Measurements from ENCODE around the gene IGSF8. TPM values are rescaled to one million over a fixed set of nuclear protein-coding genes. Genes with fewer than 3 reads are reported as not detected.

IGSF8 gene
- total RNA-seq, 1 donor from 2014 or later, result 18.5 TPM

DNA sequence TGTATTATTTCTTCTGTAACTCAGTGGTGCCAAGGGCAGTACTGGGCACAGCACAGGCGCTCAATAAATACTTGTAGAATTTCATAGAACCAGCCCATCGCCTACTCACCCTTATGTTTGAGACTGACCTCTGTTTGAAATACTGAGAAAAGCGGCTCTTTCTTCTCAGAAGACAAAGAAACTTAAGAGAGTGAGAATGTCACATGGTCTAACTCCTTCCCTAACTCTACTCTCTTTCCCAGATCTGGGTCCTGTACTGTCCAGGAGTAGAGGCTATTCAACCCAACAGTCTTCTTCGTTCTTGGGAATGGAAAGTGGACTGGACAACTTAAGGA, 4.2 kb downstream of the IGSF8 start:
- DNase-seq (no peak), ATAC-seq (ENCODE audit: poor library complexity) (no peak)
- intact Hi-C loops (cut with DNase I), result no loop called here

DNA sequence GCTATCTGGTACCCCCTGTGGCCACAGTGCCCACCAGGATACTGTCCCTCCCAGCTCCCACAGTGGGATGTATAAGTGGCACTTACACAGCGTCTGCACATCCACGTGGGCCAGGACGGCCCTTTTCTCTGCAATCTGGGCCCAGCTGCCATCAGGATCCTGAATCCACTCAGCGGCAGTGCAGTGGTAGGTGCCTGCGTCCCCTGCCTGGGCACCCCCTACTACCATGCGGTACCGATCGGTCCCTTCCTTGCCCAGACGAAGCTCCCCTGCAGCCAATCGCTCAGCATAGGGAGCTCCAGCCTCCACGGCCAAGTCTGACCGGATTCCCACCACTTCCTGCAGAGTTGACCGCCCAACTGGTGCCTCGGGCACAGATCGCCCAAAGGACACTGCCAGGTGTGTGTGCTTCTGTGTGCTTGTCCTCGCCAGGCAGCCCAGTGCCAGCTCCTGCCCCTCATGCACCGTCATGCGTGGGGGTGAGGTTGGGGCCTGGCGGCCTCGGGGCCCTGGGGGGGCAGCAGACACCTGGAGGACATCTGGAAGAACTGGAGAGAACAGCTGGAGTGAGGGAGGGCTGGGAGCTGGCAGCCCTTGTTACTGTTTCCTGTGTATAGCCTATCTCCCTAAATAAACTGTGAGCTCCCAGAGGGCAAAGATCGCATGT, 4.7 kb downstream of the IGSF8 start:
- intact Hi-C loops (cut with DNase I), result no loop called here
- ATAC-seq (ENCODE audit: poor library complexity), result no peak
- DNase-seq, result no peak

DNA sequence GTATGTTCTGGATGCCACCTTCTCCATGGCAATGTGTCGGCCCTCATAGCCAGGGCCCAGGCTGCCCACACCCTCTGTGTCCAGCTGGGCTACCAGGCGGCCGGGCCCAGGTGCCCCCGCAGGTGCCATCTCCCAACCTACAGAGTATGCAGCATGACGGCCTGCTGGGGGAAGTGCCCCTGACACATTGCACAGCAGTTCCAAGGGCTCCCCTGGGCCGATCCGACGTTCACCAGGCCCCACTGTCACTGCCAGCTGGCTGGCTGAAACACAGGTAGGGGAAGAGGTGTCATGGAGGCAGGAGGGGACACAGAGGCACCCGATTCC, 5.4 kb downstream of the IGSF8 start:
- intact Hi-C loops (cut with DNase I), result no loop called here
- ATAC-seq (ENCODE audit: poor library complexity) (no peak), DNase-seq (no peak)

DNA sequence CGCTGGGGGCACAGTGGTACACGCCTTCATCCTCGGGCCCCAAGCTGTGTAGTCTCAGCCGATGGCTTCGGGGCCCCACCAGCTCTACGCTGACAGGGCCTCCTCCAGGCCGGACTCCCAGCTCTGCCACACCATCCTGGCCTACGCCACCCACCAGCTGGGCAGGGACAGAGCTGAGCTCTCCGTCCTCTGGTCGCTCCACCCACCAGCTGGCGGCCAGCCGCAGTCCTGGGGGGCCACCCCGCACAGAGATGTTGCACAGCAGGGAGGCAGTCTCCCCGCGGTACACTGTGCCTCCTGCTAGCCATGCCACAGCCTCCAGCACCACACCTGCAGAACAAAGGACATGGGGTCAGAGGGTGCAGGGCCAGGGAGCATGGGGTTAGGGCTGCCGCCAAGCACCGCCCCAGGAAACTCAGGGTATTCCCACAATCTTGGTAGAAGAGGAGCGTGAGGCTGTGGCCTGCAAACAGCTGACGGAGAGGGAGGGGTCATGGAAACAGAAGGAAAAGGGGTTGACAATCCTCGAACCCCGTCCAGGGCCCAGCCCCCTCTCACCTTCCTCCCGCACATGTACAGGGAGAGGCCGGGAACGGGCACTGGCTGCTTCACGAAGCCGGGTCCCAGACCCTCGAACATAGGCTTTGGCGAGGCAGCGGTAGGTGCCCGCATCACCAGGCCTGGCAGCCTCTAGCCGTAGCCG, 5.9 kb downstream of the IGSF8 start:
- ATAC-seq (ENCODE audit: poor library complexity) (no peak), DNase-seq (no peak)
- intact Hi-C loops (cut with DNase I), result no loop called here

DNA sequence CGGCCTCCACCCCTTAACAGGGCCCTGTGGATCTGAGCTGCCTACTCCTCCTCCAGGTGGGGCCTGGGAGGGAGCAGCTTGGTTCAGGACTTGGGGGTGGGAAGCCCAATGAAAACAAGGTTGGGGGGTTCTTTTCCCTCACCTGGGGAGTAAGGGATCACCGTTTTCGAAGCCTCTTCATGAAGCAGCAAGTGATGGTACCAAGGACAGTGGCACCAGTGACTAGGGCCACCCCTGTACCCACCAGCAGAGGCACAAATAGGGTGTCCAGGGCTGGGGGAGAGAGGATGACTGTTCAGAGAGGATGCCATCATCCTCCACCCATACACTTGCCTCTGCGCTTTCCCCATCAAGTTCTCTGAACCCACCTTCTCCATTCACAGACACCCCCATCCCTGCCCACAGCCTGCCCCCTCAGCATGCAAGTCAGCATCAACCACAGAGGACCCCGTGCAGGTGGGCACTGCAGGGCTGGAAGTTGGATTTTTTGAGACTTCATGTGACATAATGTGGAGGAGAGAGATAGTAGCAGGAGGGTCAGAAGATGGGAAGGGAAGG, 6.7 kb downstream of the IGSF8 start:
- intact Hi-C loops (cut with DNase I), result no loop called here
- DNase-seq, result no peak
- ATAC-seq (ENCODE audit: poor library complexity), result no peak

DNA sequence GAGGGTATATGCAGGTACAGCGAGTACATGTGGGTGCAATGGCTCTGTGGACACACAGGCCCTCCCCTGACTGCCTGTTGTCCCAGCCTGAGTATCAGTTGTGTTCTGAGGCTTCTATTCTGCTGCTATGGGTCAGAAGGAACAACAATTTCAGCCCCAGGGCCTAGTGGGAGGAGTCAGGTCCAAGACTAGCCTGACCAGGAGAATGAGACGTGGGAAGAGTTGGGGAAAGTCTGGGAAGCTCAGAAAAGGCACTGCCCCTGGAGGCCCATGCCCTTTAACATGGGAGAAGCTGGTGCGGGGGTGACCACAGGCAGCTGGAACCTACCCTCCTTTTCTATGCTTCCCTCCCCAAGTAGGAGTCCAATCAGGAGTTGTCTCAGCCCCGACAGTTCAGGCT, 7.7 kb downstream of the IGSF8 start:
- no peak for DNase-seq
- intact Hi-C loops (cut with DNase I), result no loop called here
- no peak for ATAC-seq (ENCODE audit: poor library complexity)

DNA sequence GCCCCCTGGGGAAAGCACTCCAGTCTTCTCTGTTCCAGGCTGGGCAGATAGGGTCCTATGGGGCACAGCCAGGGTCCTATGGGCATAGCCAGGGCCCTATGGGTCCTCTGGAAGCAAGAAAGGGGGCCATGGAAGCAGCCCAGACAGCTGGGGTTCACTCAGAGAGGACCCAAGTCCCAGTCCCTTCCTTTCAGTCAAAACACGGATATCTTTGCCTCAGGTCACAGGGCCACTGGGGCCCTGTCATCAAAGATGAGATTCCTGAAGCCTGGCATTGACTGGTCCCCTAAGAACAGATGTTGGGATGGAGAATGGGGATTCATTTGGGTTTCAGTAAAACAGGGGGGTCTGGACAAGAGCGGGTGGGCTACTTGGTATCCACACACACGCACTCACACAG, 8.5 kb downstream of the IGSF8 start:
- ATAC-seq (ENCODE audit: poor library complexity) (no peak), DNase-seq (no peak)
- intact Hi-C loops (cut with DNase I), result loop anchor here (10.0 kb wide), 1 partner anchor 285 kb away; no protein-coding TSS in a partner anchor

DNA sequence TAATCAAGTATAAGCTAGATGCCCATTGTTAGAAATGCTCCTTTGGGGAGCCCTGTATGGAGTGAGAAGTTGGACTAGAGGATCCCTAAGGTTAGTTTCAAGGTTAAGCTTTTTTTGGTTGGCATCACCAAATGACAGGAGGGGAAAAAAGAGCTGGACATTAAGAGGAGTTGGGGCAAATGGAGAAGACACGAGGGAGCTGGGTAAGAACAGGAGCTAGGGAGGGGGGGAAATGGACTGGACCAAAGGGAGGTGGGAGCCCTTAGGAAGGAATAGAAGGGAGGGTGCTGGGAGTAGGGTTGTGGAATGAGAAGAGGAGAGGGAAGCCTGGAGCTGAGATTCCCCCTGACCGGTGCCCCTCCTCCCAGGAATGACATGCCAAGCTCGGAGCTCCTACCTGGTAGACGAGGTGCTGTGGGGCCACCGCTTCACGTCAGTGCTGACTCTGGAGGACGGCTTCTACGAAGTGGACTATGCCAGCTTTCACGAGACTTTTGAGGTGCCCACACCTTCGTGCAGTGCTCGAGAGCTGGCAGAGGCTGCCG, 11.2 kb downstream of the IGSF8 start:
- DNase-seq (no peak), ATAC-seq (ENCODE audit: poor library complexity) (no peak)
- intact Hi-C loops (cut with DNase I), result loop anchor here (10.0 kb wide), 1 partner anchor 288 kb away; no protein-coding TSS in a partner anchor

DNA sequence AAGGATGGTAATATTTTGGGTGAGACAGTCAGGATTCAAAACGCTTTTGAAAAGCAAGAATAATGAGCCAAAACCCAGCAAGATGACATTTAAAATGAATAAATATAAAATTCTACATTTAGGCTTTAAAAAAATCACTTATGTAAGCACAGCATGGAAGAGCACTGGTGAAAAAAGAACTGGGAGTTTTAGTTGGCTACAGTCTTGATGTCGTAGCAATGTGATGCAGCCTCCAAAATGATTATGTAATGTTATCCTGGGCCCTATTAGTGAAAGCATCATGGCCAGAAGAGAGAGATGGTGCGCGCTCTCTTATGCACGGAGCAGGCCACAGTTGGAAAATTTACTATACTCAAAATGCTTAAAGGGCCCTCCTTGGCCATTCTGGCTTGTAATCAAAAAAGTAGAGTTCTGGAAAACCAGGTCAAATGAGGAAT, 11.9 kb downstream of the IGSF8 start:
- no peak for DNase-seq

DNA sequence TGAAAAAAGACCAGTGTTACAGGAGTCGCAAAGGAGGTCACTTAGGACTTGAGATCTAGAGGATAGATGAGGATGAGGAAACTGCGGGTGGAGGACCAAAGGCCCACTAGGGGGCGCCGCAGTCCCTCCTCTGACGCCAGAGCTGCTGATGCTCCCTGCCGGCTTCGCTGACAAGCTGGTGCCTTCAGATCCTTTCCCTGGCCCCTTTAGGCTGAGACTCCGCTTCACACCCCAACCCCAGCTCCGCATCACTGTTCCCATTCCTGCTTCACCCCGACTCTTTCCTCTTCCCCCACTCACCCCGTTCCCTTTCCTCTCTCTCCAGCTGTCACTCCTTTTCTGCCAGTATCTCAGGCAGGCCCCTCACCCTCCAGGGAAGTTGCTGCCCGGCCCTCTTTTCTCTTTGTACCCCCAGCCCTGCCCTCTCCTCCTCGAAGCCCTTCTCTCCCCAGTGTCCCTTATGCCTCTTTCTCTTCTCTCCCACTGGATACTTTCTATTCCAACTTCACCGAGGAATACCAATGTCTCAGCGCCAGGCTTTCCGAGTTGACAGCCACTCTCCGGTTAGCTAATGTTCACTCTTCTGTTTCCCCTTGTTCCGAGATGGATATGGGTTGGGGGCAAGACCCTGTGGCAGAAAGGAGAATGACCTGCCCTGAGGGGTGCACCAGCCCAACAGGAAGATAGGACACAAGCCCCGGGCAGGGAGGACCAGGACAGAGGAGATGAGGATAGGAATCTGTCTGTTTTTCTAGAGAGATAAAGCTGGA, 12.5 kb downstream of the IGSF8 start:
- peak; percentile 82 for ATAC-seq (ENCODE audit: poor library complexity)
- intact Hi-C loops (cut with DNase I), result loop anchor here (10.0 kb wide), 1 partner anchor 289 kb away; no protein-coding TSS in a partner anchor
- peak; percentile 91 for DNase-seq

More for the DNA sequence above, 11.9 kb downstream of the IGSF8 start:
- peak; percentile 54 for ATAC-seq (ENCODE audit: poor library complexity)
- intact Hi-C loops (cut with DNase I), result loop anchor here (10.0 kb wide), 1 partner anchor 288 kb away; no protein-coding TSS in a partner anchor

DNA sequence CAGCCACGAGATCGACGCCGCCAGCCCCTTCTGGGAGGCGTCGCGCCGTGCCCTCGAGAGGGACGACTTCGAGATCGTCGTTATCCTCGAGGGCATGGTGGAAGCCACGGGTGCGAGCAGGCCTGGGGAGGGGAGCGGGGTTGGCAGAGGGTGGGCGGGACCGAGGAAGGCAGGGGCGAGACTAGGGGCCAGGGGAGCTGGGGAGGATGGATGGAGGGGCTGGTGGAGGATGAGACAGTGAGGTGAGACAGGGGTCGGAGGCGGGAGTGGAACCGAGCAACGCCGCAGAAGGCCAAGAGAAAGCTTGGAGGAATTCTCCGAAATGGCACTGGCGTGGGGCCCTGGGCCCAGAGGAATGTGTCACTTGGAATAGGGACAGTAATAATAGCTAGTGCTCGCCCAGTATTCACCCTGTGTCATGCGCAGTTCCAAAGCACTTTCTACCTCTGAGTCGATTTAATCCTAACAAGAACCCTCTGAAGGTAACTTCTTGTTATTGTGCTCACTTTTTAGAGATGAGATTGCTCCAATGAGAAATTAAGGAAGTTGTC, 13.6 kb downstream of the IGSF8 start:
- DNase-seq, result no peak
- intact Hi-C loops (cut with DNase I), result loop anchor here (5.0 to 10.0 kb wide), 2 partner anchors 38 to 290 kb away; no protein-coding TSS in a partner anchor
- no peak for ATAC-seq (ENCODE audit: poor library complexity)

DNA sequence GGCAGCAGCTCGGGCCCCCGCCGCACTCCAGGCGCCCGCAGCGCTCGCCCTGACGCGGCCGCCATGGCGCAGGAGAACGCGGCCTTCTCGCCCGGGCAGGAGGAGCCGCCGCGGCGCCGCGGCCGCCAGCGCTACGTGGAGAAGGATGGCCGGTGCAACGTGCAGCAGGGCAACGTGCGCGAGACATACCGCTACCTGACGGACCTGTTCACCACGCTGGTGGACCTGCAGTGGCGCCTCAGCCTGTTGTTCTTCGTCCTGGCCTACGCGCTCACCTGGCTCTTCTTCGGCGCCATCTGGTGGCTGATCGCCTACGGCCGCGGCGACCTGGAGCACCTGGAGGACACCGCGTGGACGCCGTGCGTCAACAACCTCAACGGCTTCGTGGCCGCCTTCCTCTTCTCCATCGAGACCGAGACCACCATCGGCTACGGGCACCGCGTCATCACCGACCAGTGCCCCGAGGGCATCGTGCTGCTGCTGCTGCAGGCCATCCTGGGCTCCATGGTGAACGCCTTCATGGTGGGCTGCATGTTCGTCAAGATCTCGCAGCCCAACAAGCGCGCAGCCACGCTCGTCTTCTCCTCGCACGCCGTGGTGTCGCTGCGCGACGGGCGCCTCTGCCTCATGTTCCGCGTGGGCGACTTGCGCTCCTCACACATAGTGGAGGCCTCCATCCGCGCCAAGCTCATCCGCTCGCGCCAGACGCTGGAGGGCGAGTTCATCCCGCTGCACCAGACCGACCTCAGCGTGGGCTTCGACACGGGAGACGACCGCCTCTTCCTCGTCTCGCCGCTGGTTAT, 14.2 kb downstream of the IGSF8 start:
- peak; percentile 83 for ATAC-seq (ENCODE audit: poor library complexity)

DNA sequence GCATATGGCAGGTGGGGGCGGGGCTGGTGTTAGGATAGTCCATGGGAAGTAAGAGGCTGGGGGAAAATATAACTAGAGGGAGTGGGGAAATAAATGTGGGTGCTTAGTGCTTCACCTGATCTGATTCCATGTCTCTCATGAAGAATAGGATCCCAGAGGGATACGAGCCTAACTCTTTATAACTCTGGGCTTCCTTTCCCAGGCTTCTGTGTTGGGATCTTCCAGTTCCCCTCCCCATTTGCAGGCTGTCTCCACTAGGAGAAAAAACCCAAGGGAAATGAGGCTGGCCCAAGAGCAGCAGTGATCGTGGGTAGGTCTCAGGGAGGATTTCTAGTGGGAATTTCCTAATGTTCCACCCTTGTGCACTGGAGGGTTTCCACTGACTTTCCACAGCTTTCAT, 15.5 kb downstream of the IGSF8 start:
- no peak for ATAC-seq (ENCODE audit: poor library complexity)
- DNase-seq, result no peak
- intact Hi-C loops (cut with DNase I), result loop anchor here (5.0 to 10.0 kb wide), 2 partner anchors 36 to 292 kb away; no protein-coding TSS in a partner anchor

More for the DNA sequence above, 14.2 kb downstream of the IGSF8 start:
- intact Hi-C loops (cut with DNase I), result loop anchor here (5.0 to 10.0 kb wide), 2 partner anchors 37 to 291 kb away; no protein-coding TSS in a partner anchor
- peak; percentile 80 for DNase-seq

DNA sequence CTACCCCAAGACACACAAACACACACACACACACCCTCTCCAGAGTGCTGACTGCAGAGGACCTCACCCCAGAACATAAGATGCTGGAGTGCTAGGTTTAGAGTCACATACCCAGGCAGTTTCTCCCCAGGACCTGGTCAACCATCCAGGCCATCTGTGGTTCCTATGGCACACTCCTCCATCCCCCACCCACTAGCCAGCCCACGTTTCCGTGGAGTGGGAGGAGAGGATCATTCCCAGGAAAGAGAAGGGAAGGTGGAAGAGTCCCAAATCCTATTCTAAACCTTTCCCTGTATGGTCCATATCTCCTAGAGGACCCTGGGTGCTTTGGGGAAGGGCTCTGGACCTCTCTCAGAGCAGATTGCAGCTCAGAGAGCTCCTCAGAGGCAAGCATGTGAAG, 15.9 kb downstream of the IGSF8 start:
- DNase-seq (no peak), ATAC-seq (ENCODE audit: poor library complexity) (no peak)
- intact Hi-C loops (cut with DNase I), result loop anchor here (5.0 to 10.0 kb wide), 2 partner anchors 35 to 292 kb away; no protein-coding TSS in a partner anchor

DNA sequence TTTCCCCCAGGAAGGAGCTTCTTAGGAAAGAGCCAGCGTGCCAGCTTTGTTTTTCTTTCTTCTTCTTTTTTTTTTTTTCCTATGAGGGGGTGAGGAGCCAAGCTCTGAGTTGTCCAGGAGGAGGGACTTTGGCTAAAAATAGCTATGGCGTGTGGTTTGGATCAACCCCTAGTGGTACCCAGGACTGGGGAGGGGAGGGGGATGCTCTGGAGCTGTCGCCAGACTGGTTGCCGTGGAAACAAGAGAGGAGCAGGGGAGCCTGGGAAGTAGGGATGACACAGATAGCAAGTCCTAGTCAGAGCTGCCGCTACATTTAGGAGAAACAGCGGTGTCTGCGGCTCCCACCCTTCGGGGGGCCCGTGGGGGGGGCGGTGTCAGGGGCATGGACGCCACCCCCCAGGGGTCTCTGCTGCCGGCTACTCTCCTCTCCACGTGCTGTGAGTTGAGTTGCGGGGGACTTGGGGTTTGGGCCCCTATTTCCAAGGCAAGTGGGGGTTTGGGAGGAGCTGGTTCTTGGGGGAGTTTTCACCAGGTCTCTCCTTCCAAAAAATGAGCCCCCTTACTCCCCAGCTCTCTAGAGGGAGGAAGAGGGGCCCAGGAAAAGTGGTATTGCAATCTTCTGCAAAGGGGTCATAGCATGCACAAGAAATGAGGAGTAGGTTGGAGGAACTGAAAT, 17.0 kb downstream of the IGSF8 start, which contains the start of gene KCNJ9:
Gene KCNJ9 (plus strand): TSS at position 278 of the 676 bp plus-strand sequence. CDS start 2,493 bp downstream, outside the sequence.
- intact Hi-C loops (cut with DNase I), result loop anchor here (5.0 to 10.0 kb wide), 2 partner anchors 34 to 293 kb away; no protein-coding TSS in a partner anchor
- DNase-seq (no peak), ATAC-seq (ENCODE audit: poor library complexity) (no peak)

DNA sequence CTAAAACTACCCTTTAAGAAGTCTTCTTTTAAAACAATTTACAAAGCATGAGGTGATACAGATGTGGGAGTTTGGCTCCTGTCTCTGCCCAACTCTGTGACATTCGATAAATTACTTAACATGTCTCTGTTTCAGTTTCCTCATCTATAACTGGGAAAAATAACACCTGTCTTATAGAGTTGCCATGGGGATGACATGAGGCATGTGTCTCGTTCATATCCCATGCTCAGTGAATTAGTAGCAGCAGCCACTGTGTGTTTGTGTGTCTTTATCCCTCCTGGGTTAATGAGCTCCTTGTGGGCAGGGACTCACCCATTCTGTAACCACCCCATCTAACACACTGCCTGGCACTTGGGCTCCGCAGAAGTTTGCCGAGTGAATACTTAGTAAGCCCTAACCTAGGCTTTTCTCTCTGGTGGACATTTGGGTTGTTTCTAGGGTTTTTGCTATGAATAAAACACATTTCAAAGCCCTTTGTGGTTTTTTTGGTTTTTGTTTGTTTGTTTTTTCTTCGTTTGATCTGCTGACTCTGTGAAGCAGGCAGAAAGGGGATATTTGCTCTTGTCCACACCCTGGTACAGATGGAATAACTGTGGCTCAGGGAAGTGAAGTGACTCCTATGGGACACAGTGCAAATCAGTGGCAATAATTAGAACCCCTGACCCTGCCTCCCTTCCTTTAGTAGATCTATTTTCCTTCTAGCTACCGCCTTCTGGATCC, 17.9 kb downstream of the IGSF8 start:
- intact Hi-C loops (cut with DNase I), result loop anchor here (5.0 to 10.0 kb wide), 2 partner anchors 33 to 294 kb away; no protein-coding TSS in a partner anchor
- no peak for ATAC-seq (ENCODE audit: poor library complexity)
- no peak for DNase-seq
